ENCODE results near the gene COX15. TPM values are rescaled to one million over a fixed set of nuclear protein-coding genes. Genes with fewer than 3 reads are reported as not detected.

COX15 gene
- total RNA-seq, 1 experiment from 2014 or later, result 34.2 TPM

DNA sequence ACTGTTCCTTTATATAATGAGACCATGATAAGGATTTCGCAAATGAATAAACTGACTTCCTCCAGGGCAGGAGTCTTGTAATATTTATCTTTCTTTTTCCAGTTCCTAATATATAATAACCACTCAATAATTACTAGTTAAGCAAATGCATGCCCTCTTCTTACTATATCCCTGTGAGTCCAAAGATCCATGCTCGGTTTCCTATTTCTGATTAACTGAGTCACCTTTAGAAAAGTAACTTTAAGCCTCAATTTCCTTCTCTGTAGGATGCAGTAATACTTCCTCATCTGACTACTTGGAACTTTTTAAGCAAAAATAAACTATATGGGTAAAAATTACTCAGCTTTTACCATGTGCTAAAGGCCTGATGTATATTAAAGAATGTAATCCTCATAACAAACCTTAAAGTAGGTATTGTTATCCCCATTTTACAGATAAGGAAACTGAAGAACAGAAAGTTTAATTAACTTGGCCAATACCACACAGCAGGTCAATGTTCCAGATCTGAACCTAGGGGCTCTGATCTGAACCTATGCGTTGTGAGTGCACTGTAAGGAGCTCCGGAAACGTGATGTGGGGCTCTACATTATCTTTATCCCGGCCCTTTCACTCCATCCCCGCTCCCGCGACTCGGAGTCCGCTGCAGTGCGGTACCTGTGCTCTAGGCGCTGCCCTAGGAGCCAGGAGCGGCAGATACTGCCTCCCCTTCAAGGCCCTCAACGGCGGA is 458 bp downstream of the COX15 start:
- H2BK12ac ChIP-seq (ENCODE audit: insufficient read length, low read depth, low read length), result no peak overlapping the region
- peaks cover 13 to 35% (median 27%) of the 10 kb centered on the region in 3 experiments; a peak in 6 of 7 replicates for H3K36me3 Mint-ChIP-seq (ENCODE audit: insufficient read depth in 1 of 3, low read depth in 3 of 3)
- H4K91ac ChIP-seq (ENCODE audit: insufficient read length, low read depth, low read length), result no peak overlapping the region
- H3K27ac ChIP-seq (ENCODE audit: insufficient read length, low read depth, low read length), result no peak overlapping the region
- no CpG with 5 or more reads among the region's 16 CpGs for WGBS (ENCODE audit: extremely low coverage, insufficient read length, low lambda C conversion rate)
- H3K23ac ChIP-seq (ENCODE audit: insufficient read length, low read depth, low read length), result no peak overlapping the region
- TF ChIP-seq, protein P1, sequence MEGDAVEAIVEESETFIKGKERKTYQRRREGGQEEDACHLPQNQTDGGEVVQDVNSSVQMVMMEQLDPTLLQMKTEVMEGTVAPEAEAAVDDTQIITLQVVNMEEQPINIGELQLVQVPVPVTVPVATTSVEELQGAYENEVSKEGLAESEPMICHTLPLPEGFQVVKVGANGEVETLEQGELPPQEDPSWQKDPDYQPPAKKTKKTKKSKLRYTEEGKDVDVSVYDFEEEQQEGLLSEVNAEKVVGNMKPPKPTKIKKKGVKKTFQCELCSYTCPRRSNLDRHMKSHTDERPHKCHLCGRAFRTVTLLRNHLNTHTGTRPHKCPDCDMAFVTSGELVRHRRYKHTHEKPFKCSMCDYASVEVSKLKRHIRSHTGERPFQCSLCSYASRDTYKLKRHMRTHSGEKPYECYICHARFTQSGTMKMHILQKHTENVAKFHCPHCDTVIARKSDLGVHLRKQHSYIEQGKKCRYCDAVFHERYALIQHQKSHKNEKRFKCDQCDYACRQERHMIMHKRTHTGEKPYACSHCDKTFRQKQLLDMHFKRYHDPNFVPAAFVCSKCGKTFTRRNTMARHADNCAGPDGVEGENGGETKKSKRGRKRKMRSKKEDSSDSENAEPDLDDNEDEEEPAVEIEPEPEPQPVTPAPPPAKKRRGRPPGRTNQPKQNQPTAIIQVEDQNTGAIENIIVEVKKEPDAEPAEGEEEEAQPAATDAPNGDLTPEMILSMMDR (conservative IDR thresholded peaks at IDR 0.05), result no peak
- peak overlapping the region; percentile 83 for H3K14ac ChIP-seq (ENCODE audit: insufficient read depth, low read length)
- no peaks in the 10 kb centered on the region; a peak in 1 of 5 replicates for H3K9me3 Mint-ChIP-seq
- no peak overlapping the region for H4K5ac ChIP-seq (ENCODE audit: insufficient read length, low read depth, low read length)
- peak overlapping the region; percentile 95 to 99 (median 99) for H3K27ac Mint-ChIP-seq
- H3K4me1 ChIP-seq (ENCODE audit: insufficient read depth, low read length), result no peaks in the 10 kb centered on the region
- peak overlapping the region; percentile 99 for H3K4me3 Mint-ChIP-seq
- H3K18ac ChIP-seq (ENCODE audit: insufficient read length, low read depth, low read length), result peak overlapping the region; percentile 64
- peak overlapping the region; percentile 52 for H3K4me2 ChIP-seq (ENCODE audit: insufficient read depth, insufficient read length, low read length)
- H3K4ac ChIP-seq (ENCODE audit: low read depth, low read length), result no peak overlapping the region
- H3K9me3 ChIP-seq (ENCODE audit: control insufficient read depth, low read depth, low read length), result no peaks in the 10 kb centered on the region
- no peak overlapping the region for H3T11ph ChIP-seq (ENCODE audit: low read length)
- no peak overlapping the region for H2AK5ac ChIP-seq (ENCODE audit: insufficient read length, low read length)
- no peaks in the 10 kb centered on the region for H3K79me2 ChIP-seq (ENCODE audit: insufficient read depth, low read length)
- no peak overlapping the region for H2BK20ac ChIP-seq (ENCODE audit: low read depth, low read length, poor library complexity, severe bottlenecking)
- peaks cover 8 to 14% of the 10 kb centered on the region in 2 experiments for H3K4me1 Mint-ChIP-seq
- H2AFZ ChIP-seq (ENCODE audit: low read length), result peak overlapping the region; percentile 85
- no peaks in the 10 kb centered on the region for H3K27me3 Mint-ChIP-seq (ENCODE audit: low read depth)
- H4K20me1 ChIP-seq (ENCODE audit: control insufficient read depth, insufficient read depth, insufficient read length), result no peaks in the 10 kb centered on the region
- H2BK120ac ChIP-seq (ENCODE audit: low read depth, low read length, poor library complexity, severe bottlenecking), result no peak overlapping the region
- peak overlapping the region; percentile 93 for H3K9ac ChIP-seq (ENCODE audit: extremely low read depth, insufficient read length, low read length)
- H3K23me2 ChIP-seq (ENCODE audit: insufficient read length, low read depth, low read length, poor library complexity, severe bottlenecking), result no peaks in the 10 kb centered on the region
- no peak overlapping the region for H2BK5ac ChIP-seq (ENCODE audit: insufficient read length, low read length)
- H3K56ac ChIP-seq (ENCODE audit: insufficient read length, low read depth, low read length), result no peak overlapping the region
- H3K79me1 ChIP-seq (ENCODE audit: insufficient read depth, low read depth, low read length, poor library complexity, severe bottlenecking), result no peaks in the 10 kb centered on the region
- no peak for DNase-seq
- no peaks in the 10 kb centered on the region for H3K27me3 ChIP-seq (ENCODE audit: insufficient read depth, low read length)
- no peak overlapping the region for H2BK15ac ChIP-seq (ENCODE audit: low read depth, low read length)
- H4K8ac ChIP-seq (replicated peaks; ENCODE audit: insufficient read length, low read depth, low read length), result no peak overlapping the region
